ENCODE results near the gene DAZAP1.
A peak's percentile ranks its signal among the peaks of the same experiment; 100 is the strongest.
"Not testable (repeated sequence)": the region's sequence is repeated elsewhere in the genome, so short reads cannot be mapped to it uniquely, and the experiment has no call there.

Gene DAZAP1

DNA sequence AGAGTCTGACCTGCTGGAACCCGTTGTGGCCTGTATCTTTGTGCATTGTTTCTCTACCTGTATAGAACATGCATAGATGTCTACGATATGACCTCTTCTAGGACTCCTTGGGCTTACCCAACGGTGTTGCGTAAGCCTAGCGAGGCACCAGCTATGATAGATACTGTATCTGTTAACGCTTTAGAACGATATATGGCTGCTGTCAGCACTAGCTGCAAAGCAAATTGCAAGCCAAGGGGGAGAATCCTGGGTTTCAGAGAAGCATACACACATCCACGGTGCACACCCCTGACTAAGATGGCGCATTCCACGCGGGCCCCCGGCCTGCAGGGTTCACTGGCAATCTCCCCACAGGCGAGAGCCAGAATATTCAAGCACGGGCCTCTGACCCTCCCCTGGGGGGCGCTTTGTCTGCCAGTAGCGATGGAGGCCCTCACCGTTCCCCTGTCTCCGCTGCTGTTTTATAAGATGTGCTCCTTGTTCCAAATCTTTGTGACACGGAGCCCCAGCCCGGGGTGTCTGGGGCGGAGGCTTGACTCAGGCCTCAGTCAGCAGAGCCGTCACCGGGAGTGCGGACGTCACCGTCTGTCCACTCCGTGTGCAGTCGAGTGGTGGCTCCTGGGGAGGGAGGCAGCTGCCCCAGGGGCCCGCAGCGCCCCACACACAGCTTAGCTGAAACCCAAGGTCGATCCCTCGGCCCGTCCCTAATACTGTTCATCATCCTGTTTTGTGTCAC is 17.9 kb downstream of the DAZAP1 start:
- no peak for DNase-seq (ENCODE audit: low read depth)

DNA sequence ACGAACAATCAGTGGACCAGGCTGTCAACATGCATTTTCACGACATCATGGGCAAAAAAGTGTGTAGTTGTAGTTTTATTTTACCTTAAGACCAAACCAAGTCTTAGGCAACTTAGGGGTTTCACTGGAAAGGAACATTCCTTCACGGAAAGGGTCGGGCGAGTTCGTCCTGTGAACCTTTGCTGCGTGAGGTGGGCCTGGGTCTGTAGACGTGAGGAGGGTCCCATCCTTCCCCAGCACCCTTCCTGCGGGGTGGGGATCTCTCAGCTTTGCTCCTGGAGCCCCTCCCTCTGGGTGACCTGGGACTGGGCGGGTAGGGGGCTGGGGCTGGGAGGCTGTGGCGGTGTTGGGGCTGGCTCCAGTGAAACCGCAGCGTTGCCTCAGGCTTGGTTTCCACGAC is 18.5 kb downstream of the DAZAP1 start:
- no peak for DNase-seq (ENCODE audit: low read depth)

DNA sequence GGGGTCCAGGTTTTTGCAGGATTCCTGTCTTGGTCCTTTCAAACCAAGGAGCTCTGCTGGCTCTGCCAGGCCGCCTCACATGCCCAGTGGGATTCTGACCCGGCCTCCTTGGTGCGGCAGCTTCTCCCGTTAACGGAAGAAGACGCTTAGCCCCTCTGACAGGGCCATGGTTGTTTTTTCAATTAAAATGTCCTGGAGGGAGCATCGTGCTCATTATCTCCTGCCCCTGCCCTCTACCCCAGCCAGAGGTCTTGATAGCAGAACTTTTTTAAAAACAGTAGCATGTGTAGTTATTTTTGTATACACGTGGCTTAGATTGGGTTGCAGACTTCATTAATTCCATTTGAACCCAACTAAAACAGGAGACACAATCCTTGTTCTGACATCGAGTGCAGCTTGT is 19.4 kb downstream of the DAZAP1 start:
- no peak for DNase-seq (ENCODE audit: low read depth)

DNA sequence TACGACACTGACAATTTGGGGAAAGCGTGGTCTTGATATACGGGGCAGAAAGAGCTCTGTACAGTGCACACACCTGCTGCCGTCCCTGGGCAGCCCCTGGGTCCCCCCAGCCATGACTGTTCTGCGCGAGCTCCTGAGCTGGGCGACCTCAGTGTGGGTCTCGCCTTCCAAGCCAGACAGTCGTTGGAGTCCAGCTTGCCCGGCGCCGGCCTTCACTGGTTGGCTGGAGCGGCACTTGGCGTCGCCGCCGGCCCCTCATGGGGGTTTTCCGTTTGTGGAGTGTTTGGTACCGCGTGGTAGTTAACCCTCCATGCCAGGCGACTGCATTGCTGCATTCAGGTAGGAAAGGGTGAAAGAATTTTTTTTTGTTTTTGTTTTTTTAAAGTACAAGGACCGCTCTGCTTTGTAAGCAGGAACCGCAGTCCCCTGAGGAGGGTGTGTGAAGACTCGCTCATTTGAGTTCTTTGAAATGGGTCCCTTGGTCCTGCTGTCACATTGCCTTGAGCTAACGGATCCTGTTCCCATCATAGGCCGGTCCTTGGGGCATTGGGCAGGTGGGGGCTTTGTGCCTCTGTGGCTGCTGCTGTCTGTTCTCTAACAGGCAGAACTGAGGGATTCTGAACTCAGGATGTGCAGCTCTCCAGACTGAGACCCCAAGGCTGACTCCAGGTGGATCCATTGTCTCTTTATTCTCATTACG is 20.0 kb downstream of the DAZAP1 start:
- no peak for DNase-seq (ENCODE audit: low read depth)

DNA sequence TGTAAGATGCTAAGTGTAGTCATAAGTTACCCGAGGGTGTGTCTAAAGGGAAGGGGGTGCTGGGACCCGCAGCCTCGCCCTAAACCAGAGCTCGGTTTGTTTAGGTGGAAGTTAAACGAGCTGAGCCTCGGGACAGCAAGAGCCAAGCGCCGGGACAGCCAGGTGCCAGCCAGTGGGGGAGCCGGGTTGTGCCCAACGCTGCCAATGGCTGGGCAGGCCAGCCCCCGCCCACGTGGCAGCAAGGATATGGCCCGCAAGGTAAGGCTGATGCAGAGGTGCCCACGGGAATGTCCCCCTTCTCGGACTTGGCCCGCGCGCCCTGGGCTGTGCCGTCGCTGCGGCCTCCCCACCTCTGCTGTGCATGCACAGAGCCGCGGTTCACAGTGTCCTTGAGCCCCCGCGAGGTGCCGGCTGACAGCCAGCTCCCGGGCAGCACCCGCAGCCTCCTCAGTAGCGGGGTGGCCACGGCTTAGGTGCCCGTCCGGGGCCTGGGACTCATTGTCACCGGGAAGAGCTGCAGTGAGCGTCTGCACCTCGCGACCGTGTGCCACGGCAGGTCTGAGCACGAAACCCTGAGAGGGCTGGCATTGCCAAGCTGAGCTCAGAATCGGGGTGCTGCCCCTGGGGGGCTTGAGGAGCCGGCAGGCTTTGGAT is 21.5 kb downstream of the DAZAP1 start:
- no peak for DNase-seq (ENCODE audit: low read depth)

DNA sequence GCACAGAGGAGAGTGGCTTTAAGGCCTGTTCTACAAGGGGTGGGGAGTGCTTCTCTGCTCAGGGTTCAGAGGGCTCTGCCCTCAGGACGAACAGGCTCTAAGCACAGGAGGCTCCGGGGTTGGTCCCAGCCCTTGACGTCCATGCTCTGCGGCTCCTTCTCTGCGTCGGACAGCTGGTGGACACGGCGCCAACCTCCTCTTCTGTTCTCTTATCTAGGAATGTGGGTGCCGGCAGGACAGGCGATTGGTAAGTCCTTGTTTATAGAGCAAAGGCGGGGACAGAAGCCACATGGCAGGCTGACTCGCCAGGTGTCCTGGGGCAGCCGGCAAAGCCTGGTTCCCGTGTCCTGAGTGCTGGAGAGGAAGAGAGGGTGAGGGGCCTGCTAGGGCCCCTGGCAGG is 22.4 kb downstream of the DAZAP1 start:
- no peak for DNase-seq (ENCODE audit: low read depth)

DNA sequence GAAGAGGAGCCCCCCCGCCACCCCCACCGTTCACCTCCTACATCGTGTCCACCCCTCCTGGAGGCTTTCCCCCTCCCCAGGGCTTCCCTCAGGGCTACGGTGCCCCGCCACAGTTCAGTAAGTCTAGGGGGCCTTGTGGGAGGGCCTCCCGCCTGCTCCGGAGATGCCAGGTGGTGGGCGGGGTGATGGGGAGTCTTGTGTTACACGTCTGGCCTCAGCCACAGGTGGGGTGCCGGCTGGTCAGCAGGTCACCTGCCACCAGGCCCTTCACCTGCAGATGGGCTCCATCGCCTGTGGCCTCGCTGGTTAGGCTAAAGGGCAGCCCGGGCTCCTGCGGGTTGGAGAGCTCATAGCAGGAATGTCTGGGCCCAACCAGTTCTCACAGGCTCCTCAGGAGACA is 22.9 kb downstream of the DAZAP1 start:
- no peak for DNase-seq (ENCODE audit: low read depth)

DNA sequence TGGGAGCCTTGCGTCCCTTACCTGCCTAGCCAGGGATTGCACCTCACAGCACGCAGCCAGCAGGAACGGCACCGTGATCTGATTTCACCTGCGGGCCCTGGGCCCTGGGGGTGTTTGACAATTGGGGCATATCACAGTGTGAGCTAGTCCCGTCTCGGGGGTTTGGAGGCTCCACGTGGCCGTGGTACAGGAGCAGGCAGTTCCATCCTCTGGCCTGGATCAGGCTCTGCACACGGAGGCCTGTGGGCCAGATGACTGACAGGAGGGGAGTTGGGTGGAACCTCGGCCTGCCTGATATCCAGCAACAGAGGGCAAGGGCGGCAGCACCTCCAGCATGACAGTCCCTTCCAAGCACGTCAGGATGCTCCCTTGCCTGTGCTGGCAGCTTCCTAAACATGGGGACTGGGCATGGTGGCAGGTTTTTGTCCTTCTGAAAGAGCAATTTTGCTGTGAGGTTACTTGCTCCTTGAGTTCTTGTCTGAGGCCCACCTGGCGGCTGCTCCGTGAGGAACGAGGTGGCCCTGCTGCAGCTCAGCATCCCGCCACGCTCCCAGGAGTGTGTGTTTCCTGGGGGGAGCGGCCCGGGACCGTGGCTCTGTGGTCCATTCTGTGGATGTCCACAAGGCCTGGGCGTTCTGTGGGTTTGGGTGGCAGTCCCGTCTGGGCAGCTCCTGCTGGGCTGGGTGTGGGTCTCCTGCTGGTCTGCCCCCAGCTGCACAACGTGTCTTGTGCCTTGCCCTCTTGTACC is 24.5 kb downstream of the DAZAP1 start:
- no peak for DNase-seq (ENCODE audit: low read depth)

DNA sequence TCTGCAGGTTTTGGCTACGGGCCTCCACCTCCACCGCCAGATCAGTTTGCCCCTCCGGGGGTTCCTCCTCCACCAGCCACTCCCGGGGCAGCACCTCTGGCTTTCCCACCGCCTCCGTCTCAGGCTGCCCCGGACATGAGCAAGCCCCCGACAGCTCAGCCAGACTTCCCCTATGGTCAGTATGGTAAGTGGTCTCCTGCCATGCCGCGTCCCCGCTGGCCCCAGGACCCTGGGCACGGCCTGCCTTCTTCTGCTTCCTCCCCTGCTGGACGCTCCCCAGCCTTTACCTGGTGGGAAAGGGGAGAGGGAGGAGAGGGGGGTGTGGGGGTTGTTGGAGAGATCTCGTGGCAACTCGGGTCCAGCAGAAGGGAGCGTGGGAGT is 25.1 kb downstream of the DAZAP1 start:
- DNase-seq (ENCODE audit: low read depth), result no peak

DNA sequence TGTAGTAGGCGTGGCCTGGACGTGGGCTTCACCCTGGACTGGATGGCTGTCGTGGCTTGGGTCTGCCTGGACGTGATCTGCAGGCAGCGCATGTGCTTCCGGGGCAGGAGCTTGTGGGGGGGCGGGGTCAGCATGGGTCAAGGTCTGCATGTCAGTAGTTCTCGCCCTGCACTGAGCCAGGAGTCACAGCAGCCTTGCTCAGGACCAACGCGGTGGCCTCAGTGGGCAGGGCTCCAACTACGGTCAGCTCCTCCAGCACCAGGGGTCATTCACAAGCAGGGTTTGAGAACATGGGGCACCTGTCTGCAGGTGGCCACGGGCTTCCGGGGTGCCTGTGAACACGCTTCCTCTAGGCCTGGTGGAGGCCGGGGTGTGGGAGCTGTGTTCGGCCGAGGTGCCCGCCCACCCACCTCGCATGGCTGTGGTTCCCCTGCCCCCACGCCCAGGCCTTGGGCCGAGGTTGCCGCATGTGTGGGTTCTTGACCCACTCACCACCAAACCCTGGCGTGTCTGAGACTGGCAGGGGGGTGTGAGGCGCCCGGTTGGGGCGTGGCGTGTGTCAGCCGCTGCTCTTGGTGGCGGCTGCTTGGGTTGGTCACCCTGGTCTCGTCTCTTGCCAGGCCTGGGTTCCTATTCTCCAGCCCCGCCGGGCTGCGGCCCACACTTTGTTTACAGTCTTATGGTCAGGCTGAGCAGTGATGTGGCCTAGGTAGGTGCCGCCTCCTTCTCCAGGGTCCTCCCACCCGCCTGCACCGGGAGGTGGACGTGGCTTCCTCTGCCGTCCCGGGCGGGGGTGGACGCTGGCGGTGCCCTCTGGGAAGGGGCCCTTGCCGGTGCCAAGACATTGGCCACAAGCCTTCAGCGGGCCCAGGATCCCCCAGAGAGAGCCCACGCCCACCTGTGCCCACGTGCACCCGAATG is 26.0 kb downstream of the DAZAP1 start:
- no peak for DNase-seq (ENCODE audit: low read depth)

DNA sequence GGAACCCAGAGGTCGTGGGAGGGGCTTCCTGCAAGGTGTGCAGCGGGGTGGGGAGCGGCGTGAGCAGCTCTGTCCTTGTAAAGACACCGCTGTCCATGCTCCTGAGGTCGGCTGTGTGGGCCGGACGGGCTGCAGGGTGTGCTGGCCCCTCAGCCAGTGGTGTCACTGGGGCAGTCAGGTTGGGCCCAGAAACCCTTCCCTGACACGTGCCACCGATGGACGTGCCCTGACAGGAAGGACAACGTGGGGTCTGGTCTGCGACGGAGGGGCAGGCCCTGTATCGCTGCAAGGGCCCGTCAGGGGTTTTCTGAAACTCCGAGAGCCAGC is 26.6 kb downstream of the DAZAP1 start:
- no peak for DNase-seq (ENCODE audit: low read depth)

DNA sequence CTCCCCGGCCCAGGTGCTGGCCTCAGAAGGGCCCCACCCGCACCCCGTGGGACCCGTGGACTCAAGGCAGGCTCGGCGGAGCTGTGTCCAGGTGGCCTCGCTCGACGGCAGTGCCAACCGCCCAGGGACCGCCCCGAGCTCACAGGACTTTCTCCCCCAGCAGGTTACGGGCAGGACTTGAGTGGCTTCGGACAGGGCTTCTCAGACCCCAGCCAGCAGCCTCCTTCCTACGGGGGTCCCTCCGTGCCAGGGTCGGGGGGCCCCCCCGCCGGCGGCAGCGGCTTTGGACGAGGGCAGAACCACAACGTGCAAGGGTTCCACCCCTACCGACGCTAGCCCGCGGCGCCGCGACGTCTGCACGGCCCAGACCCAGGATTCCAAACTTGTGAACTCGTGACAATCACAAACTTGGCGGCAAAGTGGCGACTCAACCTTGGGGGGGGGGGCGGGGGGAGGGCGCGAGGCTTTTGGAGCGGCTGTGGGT is 27.2 kb downstream of the DAZAP1 start:
- no peak for DNase-seq (ENCODE audit: low read depth)

DNA sequence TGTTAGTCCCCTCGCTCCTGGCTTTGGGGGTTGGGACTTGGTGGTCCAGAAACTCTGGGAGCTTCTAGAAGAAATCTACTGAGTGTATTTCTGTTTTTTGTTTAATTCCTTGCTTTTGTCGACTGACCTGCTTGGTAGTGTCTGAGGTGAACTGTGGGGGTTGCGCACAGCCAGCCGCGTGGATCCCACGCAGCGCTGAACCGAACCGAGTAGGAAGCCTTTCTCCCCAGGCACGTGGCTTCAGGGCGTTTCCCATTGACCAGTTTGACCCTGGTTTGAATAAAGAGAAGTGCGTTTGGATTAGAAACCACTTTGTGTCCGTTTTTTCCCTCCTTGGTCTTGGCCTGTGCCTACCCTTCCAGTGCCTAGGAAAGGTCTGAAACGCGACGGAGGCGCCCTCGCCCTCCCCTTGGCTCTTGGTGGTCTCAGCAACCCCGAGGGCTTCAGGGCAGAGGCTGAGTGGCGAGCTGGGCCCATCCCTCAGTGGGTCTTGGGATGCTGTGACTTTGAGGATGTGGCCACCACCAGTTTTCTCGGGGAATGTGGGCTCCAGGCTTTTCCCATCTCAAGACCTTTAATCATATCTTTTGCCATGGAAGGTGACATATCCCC is 28.1 kb downstream of the DAZAP1 start:
- no peak for DNase-seq (ENCODE audit: low read depth)

DNA sequence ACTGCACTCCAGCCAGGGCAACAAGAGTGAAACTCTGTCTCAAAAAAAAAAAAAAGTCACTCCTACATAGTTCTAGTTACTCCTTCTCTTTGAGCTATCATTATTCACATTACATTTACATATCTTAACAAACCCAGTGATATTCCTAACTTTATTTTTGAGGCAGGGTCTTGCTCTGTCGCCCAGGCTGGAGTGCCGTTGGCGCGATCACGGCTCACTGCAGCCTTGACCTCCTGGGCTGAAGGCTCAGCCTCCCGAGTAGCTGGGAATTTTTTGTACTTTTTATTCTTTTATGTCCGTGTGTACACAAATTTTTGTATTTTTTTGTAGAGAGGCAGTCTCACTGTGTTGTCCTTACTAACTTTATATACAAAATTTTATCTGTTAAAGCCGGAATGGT is 30.2 kb downstream of the DAZAP1 start:
- DNase-seq (ENCODE audit: low read depth), result no peak

DNA sequence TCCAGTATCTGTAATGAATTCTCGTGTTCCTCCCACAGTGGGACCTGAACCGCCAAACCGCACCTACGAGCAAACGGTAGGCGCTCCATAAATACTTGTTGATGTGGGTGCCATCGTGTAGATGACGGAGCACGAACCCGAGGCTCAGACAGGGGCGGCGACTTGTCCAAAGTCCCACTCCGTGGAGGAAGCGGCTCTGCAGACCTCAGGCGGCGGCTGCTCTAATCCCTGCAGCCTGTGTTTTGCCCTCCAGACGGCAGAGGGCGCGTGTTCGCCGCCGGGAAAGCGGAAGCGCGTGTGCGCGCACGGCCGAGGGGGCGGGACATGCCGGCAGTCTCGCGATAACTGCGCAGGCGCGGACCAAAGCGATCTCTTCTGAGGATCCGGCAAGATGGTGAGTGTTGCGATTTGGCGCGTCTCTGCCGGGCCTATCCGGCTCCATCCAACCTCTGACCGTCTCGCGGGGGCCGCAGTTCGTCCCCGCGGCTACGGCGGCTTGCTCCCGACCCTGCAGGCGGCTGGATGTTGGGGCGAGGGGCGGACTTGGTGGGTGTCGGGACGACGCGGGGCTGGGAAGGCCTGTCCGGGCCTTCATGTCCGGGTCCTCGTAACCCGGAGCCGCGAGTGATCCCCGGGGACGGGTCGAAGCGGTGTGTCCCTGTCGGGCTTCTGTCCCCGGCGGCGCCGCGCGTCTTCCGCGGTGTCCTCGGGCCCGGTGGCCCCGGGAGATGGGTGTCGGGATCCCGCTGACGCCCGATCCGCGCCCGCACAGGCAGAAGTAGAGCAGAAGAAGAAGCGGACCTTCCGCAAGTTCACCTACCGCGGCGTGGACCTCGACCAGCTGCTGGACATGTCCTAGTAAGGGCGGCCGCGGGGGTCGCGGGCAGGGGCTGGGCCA is 30.9 kb downstream of the DAZAP1 start, which contains the start of gene RPS15:
Gene RPS15 (plus strand): TSS at position 362 of the 898 bp plus-strand sequence. CDS start 30 bp downstream, at position 392.
- peak; percentile 91 for DNase-seq (ENCODE audit: low read depth)

DNA sequence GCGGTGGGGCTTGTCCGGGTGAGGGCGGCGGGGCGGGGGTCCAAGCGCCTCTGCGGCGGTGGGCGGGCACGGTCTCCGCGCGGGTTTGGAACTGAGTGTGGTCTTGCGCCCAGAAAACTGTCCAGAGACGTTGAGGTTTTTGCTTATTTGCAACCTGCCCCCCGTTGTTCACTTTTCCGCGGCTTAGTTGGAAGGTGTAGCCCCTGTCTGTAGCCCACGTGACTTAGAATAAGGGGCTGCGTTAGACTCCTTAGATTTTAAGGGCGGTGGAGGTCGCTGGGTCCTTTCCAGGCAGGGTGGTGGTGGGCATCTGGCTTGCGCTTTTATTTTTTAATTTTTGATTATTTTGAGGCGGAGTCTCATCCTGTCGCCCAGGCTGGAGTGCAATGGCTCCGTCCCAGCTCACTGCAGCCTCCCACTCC is 31.6 kb downstream of the DAZAP1 start:
- DNase-seq (ENCODE audit: low read depth), result no peak

DNA sequence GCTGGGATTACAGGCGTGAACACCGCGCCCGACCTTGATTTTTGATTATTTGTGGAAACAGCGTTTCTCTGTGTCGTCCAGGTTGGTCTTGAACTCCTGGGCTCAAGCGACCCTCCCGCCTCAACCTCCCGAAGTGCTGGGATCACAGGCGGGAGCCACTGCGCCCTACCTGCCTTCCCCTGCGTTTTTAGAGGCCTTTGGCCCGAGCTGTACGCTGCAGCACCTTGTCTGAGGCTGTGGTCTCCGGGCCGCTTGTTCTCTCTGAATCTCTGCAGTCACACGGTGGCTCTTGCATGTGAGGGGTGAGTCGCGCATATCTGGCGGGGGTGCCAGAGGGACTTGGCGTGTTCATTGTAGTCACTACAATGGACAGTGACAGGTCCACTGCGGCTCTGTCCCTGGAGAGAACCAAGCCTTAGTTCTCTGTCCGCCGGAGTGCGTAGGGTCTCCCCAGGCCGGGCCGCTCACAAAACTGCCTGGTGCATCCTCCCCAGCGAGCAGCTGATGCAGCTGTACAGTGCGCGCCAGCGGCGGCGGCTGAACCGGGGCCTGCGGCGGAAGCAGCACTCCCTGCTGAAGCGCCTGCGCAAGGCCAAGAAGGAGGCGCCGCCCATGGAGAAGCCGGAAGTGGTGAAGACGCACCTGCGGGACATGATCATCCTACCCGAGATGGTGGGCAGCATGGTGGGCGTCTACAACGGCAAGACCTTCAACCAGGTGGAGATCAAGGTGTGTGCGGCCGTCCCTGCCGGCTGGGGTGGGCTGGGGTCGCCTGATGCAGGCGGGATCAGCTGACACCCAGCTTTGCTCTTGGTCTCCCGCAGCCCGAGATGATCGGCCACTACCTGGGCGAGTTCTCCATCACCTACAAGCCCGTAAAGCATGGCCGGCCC is 32.4 kb downstream of the DAZAP1 start:
- not testable (repeated sequence) for DNase-seq (ENCODE audit: low read depth)

DNA sequence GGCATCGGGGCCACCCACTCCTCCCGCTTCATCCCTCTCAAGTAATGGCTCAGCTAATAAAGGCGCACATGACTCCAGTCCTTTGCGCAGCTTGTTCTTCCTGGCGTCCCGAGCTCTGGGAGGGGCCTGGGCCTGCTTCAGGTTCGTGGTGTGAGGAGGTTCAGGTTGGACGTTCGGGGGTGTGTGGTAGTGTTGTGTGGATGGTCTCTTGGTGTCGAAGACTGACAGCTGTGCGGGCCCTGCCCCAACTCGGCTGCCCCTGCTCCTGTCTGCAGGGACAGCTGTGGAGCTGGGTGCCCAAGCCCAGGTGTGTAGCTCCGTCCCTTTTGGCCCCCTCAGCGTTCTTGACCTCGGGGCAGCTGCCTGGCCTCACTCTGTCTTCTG is 33.0 kb downstream of the DAZAP1 start:
- no peak for DNase-seq (ENCODE audit: low read depth)

DNA sequence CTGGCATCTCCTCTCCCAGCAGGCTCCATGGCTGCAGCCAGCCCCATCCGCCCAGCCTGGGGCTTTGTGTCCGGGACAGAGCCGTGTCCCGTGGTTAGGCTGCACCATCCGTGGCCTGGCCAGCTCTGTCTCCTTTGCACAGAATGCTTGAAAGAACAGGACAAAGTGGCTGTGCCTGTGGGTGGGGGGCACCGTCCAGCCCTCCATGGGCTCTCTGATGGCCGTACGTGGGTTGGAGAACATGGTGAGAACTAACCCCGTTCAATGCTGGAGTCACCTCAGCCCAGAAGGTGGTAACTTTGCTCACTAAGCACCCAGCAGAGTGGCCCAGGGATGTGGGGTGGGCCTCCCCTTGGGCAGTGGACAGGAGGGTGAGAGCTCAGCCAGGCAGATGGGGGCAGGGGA is 33.6 kb downstream of the DAZAP1 start:
- DNase-seq (ENCODE audit: low read depth), result no peak
